Right lobe of liver (tissue), 6 donors: ENCODE measurements around the gene GJC1. TPM values are rescaled to one million over a fixed set of nuclear protein-coding genes. Genes with fewer than 3 reads are reported as not detected.
"Not testable (repeated sequence)": the region's sequence is repeated elsewhere in the genome, so short reads cannot be mapped to it uniquely, and the experiment has no call there.

Source experiments
- ATAC-seq, 4 donors: fragments of 200-7000 bp; cut with Tn5 transposase; one replicate each; pipeline ENCODE4 v1.9.1; 2020; ENCODE audit warnings: mild to moderate bottlenecking in 4 of 4, moderate library complexity in 4 of 4
- DNase-seq, 3 donors: peaks; one replicate each; pipeline ENCODE4 v3.0.0-alpha.2; 2020
- H3K27ac ChIP-seq, 3 donors: fragments of 200-600 bp; one replicate each; pipeline ENCODE4 v1.8.0; 2022
- H3K27me3 ChIP-seq, 2 donors: fragments of 200-600 bp; one replicate each; pipeline ENCODE4 v1.8.0; 2022
- H3K36me3 ChIP-seq, 4 donors: fragments of 200-600 bp; sonication (generic) in 1 of 4; one replicate each; pipeline versions ENCODE4 v1.5.1 to v1.8.0; 2017 to 2022; ENCODE audit warnings: control low read depth in 1 of 4
- H3K4me1 ChIP-seq, 4 donors: fragments of 200-600 bp; sonication (generic) in 1 of 4; one replicate each; pipeline versions ENCODE4 v1.5.1 to v1.8.0; 2017 to 2022; ENCODE audit warnings: control low read depth in 1 of 4
- H3K4me3 ChIP-seq, 3 donors: fragments of 200-600 bp; one replicate each; pipeline ENCODE4 v1.8.0; 2022
- H3K9me3 ChIP-seq, 4 donors: fragments of 200-600 bp; sonication (generic) in 1 of 4; one replicate each; pipeline versions ENCODE4 v1.5.1 to v1.8.0; 2017 to 2022; ENCODE audit warnings: control low read depth in 1 of 4
- POLR2A ChIP-seq: fragments of 450-650 bp; IDR thresholded peaks from one replicate; pipeline ENCODE4 v1.6.1; 2017; ENCODE audit warnings: antibody characterized with exemption, mild to moderate bottlenecking
- WGBS: methylation state at CpG from one replicate; pipeline ENCODE4 v1.1.6; 2018; ENCODE audit warnings: low coverage, low lambda C conversion rate; ENCODE audit not compliant: insufficient coverage; ENCODE audit errors: missing lambda C conversion rate; 5-methylcytosine and 5-hydroxymethylcytosine counted together
- intact Hi-C, 2 donors: fragments of 100-400 bp; cut with DNase I; formaldehyde crosslinking; loops; one replicate each; pipeline versions ENCODE4 v1.11.2 to v1.14.1; 2022
- total RNA-seq, 6 experiments: library from RNA; depleted of rRNA in 2 of 6; stranded (reverse); fragments of >200 nt in 2 of 6; fragmentation: NEBNext Ultra II Directional in 3 of 6; extraction: Animal tissue kit (Norgen Biotek cat#: 25700) in 3 of 6; gene quantifications; one replicate each; pipeline versions ENCODE4 v1.1.0 to v1.2.4, GENCODE V29; 2016 to 2023
- TF ChIP-seq, protein P1 (sequence below), 4 donors: fragments of 200-600 bp in 3 of 4; fragments of 450-650 bp in 1 of 4; IDR thresholded peaks; one replicate each; pipeline versions ENCODE4 v1.5.1 to v1.8.0; 2016 to 2022; ENCODE audit warnings: antibody characterized with exemption in 4 of 4, mild to moderate bottlenecking in 2 of 4
- donor health status: DM: no; HTN: yes; CAD: no.
- donor health status: DM: no; HTN: no; CAD: no.
- donor health status: DM: no; HTN: no; CAD: no.
- donor health status: DM: no; HTN: yes; CAD: no.
- donor health status: DM: no; HTN: yes; CAD: no.

The GJC1 gene
- total RNA-seq, 6 experiments from 2014 or later: 0.18 to 0.84 (median 0.33) TPM

DNA sequence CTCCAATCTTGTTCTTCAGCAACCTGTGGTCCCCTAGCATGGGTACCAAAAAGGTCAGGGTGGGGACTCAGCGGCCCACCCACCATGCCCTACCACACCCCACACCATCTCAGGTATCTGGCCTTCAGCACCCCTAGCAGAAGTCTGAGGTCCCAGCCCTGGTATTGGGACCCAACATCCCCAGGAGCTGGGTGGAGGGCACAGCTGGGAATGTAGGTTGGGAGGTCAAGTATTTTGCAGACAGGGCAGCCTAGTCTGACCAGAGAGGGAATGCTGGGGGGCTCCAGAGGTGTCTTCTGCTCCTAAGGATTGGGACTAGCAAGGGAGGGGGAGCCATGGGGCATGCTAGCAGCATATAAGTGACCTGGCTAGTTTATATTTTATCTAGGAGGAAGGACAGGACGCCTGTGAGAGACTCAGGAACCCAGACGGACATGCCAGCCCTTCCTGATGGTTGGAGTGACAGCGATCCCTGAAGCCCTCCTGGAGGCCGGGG, 72.1 kb downstream of the GJC1 start:
- 100% methylated on average over 1 of the region's 5 CpGs for WGBS
- DNase-seq (no peak), ATAC-seq (peak in 1 of 4 donors; percentile 15)
- Histone ChIP-seq H3K27me3 (peaks cover 0 to 13% of the 10 kb centered on the region in 2 donors), H3K9me3 (no peaks in the 10 kb centered on the region), H3K36me3 (no peaks in the 10 kb centered on the region), H3K4me3 (no peak overlapping the region), H3K4me1 (peaks cover 0 to 9% (median 0%) of the 10 kb centered on the region in 4 donors), H3K27ac (no peak overlapping the region)
- intact Hi-C loops: no loop called here
- TF ChIP-seq, protein P1, sequence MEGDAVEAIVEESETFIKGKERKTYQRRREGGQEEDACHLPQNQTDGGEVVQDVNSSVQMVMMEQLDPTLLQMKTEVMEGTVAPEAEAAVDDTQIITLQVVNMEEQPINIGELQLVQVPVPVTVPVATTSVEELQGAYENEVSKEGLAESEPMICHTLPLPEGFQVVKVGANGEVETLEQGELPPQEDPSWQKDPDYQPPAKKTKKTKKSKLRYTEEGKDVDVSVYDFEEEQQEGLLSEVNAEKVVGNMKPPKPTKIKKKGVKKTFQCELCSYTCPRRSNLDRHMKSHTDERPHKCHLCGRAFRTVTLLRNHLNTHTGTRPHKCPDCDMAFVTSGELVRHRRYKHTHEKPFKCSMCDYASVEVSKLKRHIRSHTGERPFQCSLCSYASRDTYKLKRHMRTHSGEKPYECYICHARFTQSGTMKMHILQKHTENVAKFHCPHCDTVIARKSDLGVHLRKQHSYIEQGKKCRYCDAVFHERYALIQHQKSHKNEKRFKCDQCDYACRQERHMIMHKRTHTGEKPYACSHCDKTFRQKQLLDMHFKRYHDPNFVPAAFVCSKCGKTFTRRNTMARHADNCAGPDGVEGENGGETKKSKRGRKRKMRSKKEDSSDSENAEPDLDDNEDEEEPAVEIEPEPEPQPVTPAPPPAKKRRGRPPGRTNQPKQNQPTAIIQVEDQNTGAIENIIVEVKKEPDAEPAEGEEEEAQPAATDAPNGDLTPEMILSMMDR (IDR thresholded peaks at IDR 0.05): no peak
- no peak for TF ChIP-seq POLR2A

DNA sequence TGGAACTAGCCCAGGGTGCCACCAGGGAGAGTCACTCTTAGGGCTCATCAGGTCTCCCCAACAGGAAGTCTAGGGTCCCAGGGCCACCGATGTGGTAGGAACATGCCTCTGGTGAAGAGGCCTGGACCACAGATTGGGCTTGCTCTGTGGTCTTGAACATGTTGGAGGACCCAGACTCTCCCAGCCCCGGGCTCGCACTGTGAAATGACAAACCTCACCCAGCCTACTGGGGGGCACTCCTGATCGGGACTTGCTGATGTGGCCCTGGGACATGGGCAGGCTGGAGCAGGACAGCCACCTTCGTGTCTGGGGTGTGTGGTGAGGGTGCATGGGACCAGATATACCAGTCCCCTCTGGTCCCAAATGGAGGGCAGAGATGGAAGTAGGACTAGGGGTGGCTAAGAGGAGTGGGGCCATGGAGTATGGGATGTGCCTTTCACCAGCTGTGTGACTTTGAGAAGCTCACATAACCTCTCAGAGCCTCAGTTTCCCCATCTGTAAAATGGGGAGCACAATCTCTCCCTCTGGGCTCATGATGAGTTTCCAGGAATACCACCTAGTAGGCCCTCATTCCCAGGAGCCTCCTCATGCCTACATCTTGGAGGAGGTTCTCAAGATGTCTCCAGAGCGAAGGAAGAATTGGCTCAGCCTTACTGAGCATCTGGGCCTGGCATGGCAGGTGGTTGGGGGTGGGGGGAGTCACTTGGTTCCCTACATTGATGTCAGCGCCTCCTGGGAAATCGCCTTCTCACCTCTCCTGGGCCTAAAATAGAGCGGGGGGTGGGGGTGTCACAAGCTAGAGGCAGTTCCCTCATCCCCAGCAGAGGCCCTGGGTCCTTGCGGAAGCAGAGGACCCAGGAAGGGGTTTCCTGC, 72.8 kb downstream of the GJC1 start:
- no peak for DNase-seq
- Histone ChIP-seq H3K36me3 (no peaks in the 10 kb centered on the region), H3K27me3 (peaks cover 0 to 13% of the 10 kb centered on the region in 2 donors), H3K4me3 (no peak overlapping the region), H3K4me1 (peaks cover 0 to 9% (median 0%) of the 10 kb centered on the region in 4 donors), H3K9me3 (no peaks in the 10 kb centered on the region), H3K27ac (no peak overlapping the region)
- 90% methylated on average over 2 of the region's 10 CpGs for WGBS
- intact Hi-C loops: no loop called here
- no peak for TF ChIP-seq POLR2A
- TF ChIP-seq, protein P1 (IDR thresholded peaks at IDR 0.05): no peak
- ATAC-seq: peak in 2 of 4 donors; percentile 7 to 18

DNA sequence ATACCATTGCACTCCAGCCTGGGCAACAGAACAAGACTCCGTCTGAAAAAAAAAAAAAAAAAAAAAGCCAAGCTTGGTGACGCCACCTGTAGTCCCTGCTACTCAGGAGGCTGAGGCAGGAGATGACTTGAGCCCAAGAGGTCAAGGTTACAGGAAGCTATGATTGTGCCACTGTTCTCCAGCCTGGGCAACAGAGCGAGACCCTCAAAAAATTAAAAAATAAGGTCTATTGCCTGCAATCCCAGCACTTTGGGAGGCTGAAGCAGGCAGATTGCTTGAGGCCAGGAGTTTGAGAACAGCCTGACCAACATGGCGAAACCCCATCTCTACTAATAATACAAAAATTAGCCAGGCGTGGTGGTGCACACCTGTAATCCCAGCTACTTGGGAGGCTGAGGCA, 74.9 kb downstream of the GJC1 start:
- H3K27ac ChIP-seq, intact Hi-C loops, H3K4me3 ChIP-seq, H3K36me3 ChIP-seq, DNase-seq, H3K4me1 ChIP-seq, H3K9me3 ChIP-seq, ATAC-seq: not testable (repeated sequence)
- peaks cover 0 to 11% of the 10 kb centered on the region in 2 donors for H3K27me3 ChIP-seq
- WGBS: 100% methylated on average over 2 of the region's 5 CpGs

DNA sequence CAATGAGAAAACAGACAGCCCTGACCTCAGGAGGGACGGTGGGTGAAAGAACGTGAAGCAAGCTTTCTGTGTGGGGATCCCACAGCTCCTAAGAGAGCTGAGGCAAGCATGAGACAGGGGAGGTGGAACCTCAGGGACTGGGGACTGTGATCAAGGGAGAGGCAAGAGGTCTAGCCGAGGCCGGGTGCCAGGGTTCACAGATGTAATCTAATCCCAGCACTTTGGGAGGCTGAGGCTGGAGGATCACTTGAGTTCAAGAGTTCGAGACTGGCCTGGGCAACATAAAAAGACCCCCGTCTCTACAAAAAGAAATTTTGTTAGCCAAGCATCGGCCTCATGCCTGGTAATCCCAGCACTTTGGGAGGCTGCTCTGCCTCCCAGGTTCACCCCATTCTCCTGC, 75.8 kb downstream of the GJC1 start:
- Histone ChIP-seq H3K27me3 (peaks cover 0 to 2% of the 10 kb centered on the region in 2 donors), H3K4me3 (no peak overlapping the region), H3K9me3 (no peaks in the 10 kb centered on the region), H3K36me3 (no peaks in the 10 kb centered on the region), H3K27ac (no peak overlapping the region), H3K4me1 (peaks cover 0 to 6% (median 0%) of the 10 kb centered on the region in 4 donors)
- ATAC-seq: no peak
- 82% methylated on average over 3 of the region's 7 CpGs for WGBS
- TF ChIP-seq, protein P1 (IDR thresholded peaks at IDR 0.05): no peak
- TF ChIP-seq POLR2A: no peak
- intact Hi-C loops: no loop called here
- no peak for DNase-seq
